H9 (cell line): ENCODE results near the gene CRYGN. TPM values are rescaled to one million over a fixed set of nuclear protein-coding genes. Genes with fewer than 3 reads are reported as not detected.

Source experiments
- DNase-seq: peaks from one replicate; pipeline ENCODE4 v3.0.0-alpha.2; 2017
- H2AFZ ChIP-seq: one replicate; pipeline ENCODE4 v1.6.1; 2013; ENCODE audit warnings: mild to moderate bottlenecking, low read length, control low read depth, moderate library complexity
- H2AK5ac ChIP-seq: 2 replicates; pipeline ENCODE4 v1.6.1; 2013; ENCODE audit warnings: low read length, control low read depth, mixed read lengths; ENCODE audit not compliant: insufficient read length
- H2BK120ac ChIP-seq: one replicate; pipeline ENCODE4 v1.6.1; 2013; ENCODE audit warnings: low read depth, mild to moderate bottlenecking, low read length, control low read depth, inconsistent platforms; ENCODE audit not compliant: poor library complexity, severe bottlenecking
- H2BK12ac ChIP-seq: 2 replicates; pipeline ENCODE4 v1.6.1; 2013; ENCODE audit warnings: low read length, control low read depth, mixed read lengths, low read depth; ENCODE audit not compliant: insufficient read length
- H2BK15ac ChIP-seq: 2 replicates; pipeline ENCODE4 v1.6.1; 2013; ENCODE audit warnings: low read depth, low read length, control low read depth
- H2BK20ac ChIP-seq: one replicate; pipeline ENCODE4 v1.6.1; 2013; ENCODE audit warnings: low read depth, mild to moderate bottlenecking, low read length, control low read depth, inconsistent platforms; ENCODE audit not compliant: poor library complexity, severe bottlenecking
- H2BK5ac ChIP-seq: 2 replicates; pipeline ENCODE4 v1.6.1; 2013; ENCODE audit warnings: low read length, control low read depth, mixed read lengths; ENCODE audit not compliant: insufficient read length
- H3K14ac ChIP-seq: 2 replicates; pipeline ENCODE4 v1.6.1; 2013; ENCODE audit warnings: low read length, control low read depth; ENCODE audit not compliant: insufficient read depth
- H3K18ac ChIP-seq: 2 replicates; pipeline ENCODE4 v1.6.1; 2013; ENCODE audit warnings: low read depth, mild to moderate bottlenecking, mixed read lengths, low read length, control low read depth; ENCODE audit not compliant: insufficient read length
- H3K23ac ChIP-seq: 2 replicates; pipeline ENCODE4 v1.6.1; 2013; ENCODE audit warnings: low read length, control low read depth, mixed read lengths, low read depth; ENCODE audit not compliant: insufficient read length
- H3K23me2 ChIP-seq: 2 replicates; pipeline ENCODE4 v1.6.1; 2013; ENCODE audit warnings: low read depth, mild to moderate bottlenecking, mixed read lengths, low read length, control low read depth; ENCODE audit not compliant: insufficient read length, poor library complexity, severe bottlenecking
- H3K27ac ChIP-seq: 2 replicates; pipeline ENCODE4 v1.5.1; 2013; ENCODE audit warnings: low read length, control low read depth, mixed read lengths, low read depth; ENCODE audit not compliant: insufficient read length
- H3K27me3 ChIP-seq: 2 replicates; pipeline ENCODE4 v1.6.1; 2013; ENCODE audit warnings: low read length, control low read depth, inconsistent platforms; ENCODE audit not compliant: insufficient read depth
- H3K4ac ChIP-seq: 2 replicates; pipeline ENCODE4 v1.6.1; 2013; ENCODE audit warnings: low read depth, mild to moderate bottlenecking, control low read depth, inconsistent platforms, low read length, moderate library complexity
- H3K4me1 ChIP-seq: 2 replicates; pipeline ENCODE4 v1.6.1; 2013; ENCODE audit warnings: low read length, control low read depth, inconsistent platforms; ENCODE audit not compliant: insufficient read depth
- H3K4me2 ChIP-seq: 2 replicates; pipeline ENCODE4 v1.6.1; 2013; ENCODE audit warnings: low read length, control low read depth, mixed read lengths; ENCODE audit not compliant: insufficient read length, insufficient read depth
- H3K56ac ChIP-seq: 2 replicates; pipeline ENCODE4 v1.6.1; 2013; ENCODE audit warnings: low read depth, mild to moderate bottlenecking, mixed read lengths, low read length, control low read depth; ENCODE audit not compliant: insufficient read length
- H3K79me1 ChIP-seq: 2 replicates; pipeline ENCODE4 v1.6.1; 2013; ENCODE audit warnings: low read depth, mild to moderate bottlenecking, moderate library complexity, low read length, control low read depth, inconsistent platforms; ENCODE audit not compliant: insufficient read depth, poor library complexity, severe bottlenecking
- H3K79me2 ChIP-seq: 2 replicates; pipeline ENCODE4 v1.6.1; 2013; ENCODE audit warnings: low read length, control low read depth, inconsistent platforms; ENCODE audit not compliant: insufficient read depth
- H3K9ac ChIP-seq: 2 replicates; pipeline ENCODE4 v1.6.1; 2013; ENCODE audit warnings: low read length, control low read depth, mixed read lengths; ENCODE audit not compliant: insufficient read length; ENCODE audit errors: extremely low read depth
- H3K9me3 ChIP-seq: one replicate; pipeline ENCODE4 v1.6.1; 2013; ENCODE audit warnings: low read depth, low read length, inconsistent platforms; ENCODE audit not compliant: control insufficient read depth
- H3T11ph ChIP-seq: one replicate; pipeline ENCODE4 v1.6.1; 2013; ENCODE audit warnings: mild to moderate bottlenecking, low read length, control low read depth, inconsistent platforms
- H4K20me1 ChIP-seq: one replicate; pipeline ENCODE4 v1.6.1; 2013; ENCODE audit not compliant: control insufficient read depth, insufficient read length, insufficient read depth
- H4K5ac ChIP-seq: 2 replicates; pipeline ENCODE4 v1.6.1; 2013; ENCODE audit warnings: low read depth, mild to moderate bottlenecking, mixed read lengths, low read length, control low read depth; ENCODE audit not compliant: insufficient read length
- H4K8ac ChIP-seq: replicated peaks from 2 replicates; pipeline ENCODE4 v1.6.1; 2013; ENCODE audit warnings: low read length, control low read depth, mixed read lengths, low read depth; ENCODE audit not compliant: insufficient read length
- H4K91ac ChIP-seq: 2 replicates; pipeline ENCODE4 v1.6.1; 2013; ENCODE audit warnings: low read depth, mild to moderate bottlenecking, moderate library complexity, mixed read lengths, low read length, control low read depth; ENCODE audit not compliant: insufficient read length
- H3K27ac Mint-ChIP-seq, 3 experiments: 2 replicates in 2 of 3; 3 replicates in 1 of 3; pipeline ENCODE4 v1.8.0; 2020 to 2021; ENCODE audit warnings: mixed read lengths in 3 of 3, mild to moderate bottlenecking in 1 of 3, moderate library complexity in 1 of 3
- H3K27me3 Mint-ChIP-seq: 2 replicates; pipeline ENCODE4 v1.8.0; 2021; ENCODE audit warnings: low read depth, mild to moderate bottlenecking, moderate library complexity, mixed read lengths
- H3K36me3 Mint-ChIP-seq, 3 experiments: 2 replicates in 2 of 3; 3 replicates in 1 of 3; pipeline ENCODE4 v1.8.0; 2020 to 2021; ENCODE audit warnings: low read depth in 3 of 3, mixed read lengths in 3 of 3; ENCODE audit not compliant: insufficient read depth in 1 of 3
- H3K4me1 Mint-ChIP-seq, 2 experiments: 2 replicates each; pipeline ENCODE4 v1.8.0; 2020; ENCODE audit warnings: mixed read lengths in 2 of 2
- H3K4me3 Mint-ChIP-seq, 2 experiments: 2 replicates in 1 of 2; 3 replicates in 1 of 2; pipeline ENCODE4 v1.8.0; 2020 to 2021; ENCODE audit warnings: mild to moderate bottlenecking in 2 of 2, mixed read lengths in 2 of 2, moderate library complexity in 1 of 2
- H3K9me3 Mint-ChIP-seq, 2 experiments: 2 replicates in 1 of 2; 3 replicates in 1 of 2; pipeline ENCODE4 v1.8.0; 2020; ENCODE audit warnings: mild to moderate bottlenecking in 2 of 2, mixed read lengths in 2 of 2, moderate library complexity in 1 of 2
- CTCF ChIP-seq: fragments of 200-600 bp; sonication (generic); conservative IDR thresholded peaks from 3 replicates; pipeline ENCODE4 v1.8.0; 2021; ENCODE audit warnings: antibody characterized with exemption, mild to moderate bottlenecking
- WGBS: extraction: QIAGEN DNeasy Blood & Tissue Kit; methylation state at CpG from one replicate; pipeline ENCODE4 v1.1.7; 2013; ENCODE audit warnings: missing lambda C conversion rate, low lambda C conversion rate, mixed read lengths; ENCODE audit not compliant: insufficient read length; ENCODE audit errors: extremely low coverage; 5-methylcytosine and 5-hydroxymethylcytosine counted together
- total RNA-seq: library from RNA; stranded (reverse); gene quantifications from 2 replicates; pipeline ENCODE4 v1.2.1, GENCODE V29; 2021

CRYGN gene
- total RNA-seq, 1 experiment from 2014 or later, result 1.8 TPM

GRCh38 chr7:151447312-151447711 is 7.4 kb upstream of the CRYGN start:
- Histone ChIP-seq H3T11ph (no peak overlapping the region), H4K20me1 (no peaks in the 10 kb centered on the region), H3K56ac (no peak overlapping the region), H3K9ac (no peak overlapping the region), H3K4me1 (no peaks in the 10 kb centered on the region), H3K9me3 (no peaks in the 10 kb centered on the region), H3K23ac (no peak overlapping the region), H2BK120ac (no peak overlapping the region), H2BK20ac (no peak overlapping the region), H2AFZ (no peak overlapping the region), H3K23me2 (peaks cover 8% of the 10 kb centered on the region), H4K8ac (no peak overlapping the region), H2AK5ac (no peak overlapping the region), H4K5ac (no peak overlapping the region), H3K27me3 (no peaks in the 10 kb centered on the region; the same call in 1 of the 2 replicates), H2BK5ac (no peak overlapping the region), H3K4me2 (no peak overlapping the region), H3K79me2 (no peaks in the 10 kb centered on the region), H3K4ac (no peak overlapping the region), H3K18ac (no peak overlapping the region), H4K91ac (no peak overlapping the region), H3K27ac (no peak overlapping the region), H2BK15ac (no peak overlapping the region), H2BK12ac (no peak overlapping the region), H3K14ac (no peak overlapping the region), H3K79me1 (no peaks in the 10 kb centered on the region)
- DNase-seq, result no peak
- no peak overlapping the region for H3K27ac Mint-ChIP-seq
- H3K36me3 Mint-ChIP-seq, result no peaks in the 10 kb centered on the region
- peaks cover 4 to 7% of the 10 kb centered on the region in 2 experiments for H3K4me1 Mint-ChIP-seq
- no peak overlapping the region for H3K4me3 Mint-ChIP-seq
- no peaks in the 10 kb centered on the region for H3K9me3 Mint-ChIP-seq
- no CpG with 5 or more reads among the region's 18 CpGs for WGBS
- peaks cover 15% of the 10 kb centered on the region for H3K27me3 Mint-ChIP-seq
- no peak for TF ChIP-seq CTCF
